Activated CD8-positive, alpha-beta memory T cell treated with anti-CD3 and anti-CD28 coated beads, Interleukin-2, amount 50 U/mL, for 1 hour (primary cell): ENCODE results near the gene PCDHAC2.

Source experiments
- DNase-seq: peaks from one replicate; pipeline ENCODE4 v3.0.0-alpha.2; 2020; ENCODE audit errors: extremely low read depth

PCDHAC2 gene

GRCh38 chr5:140966293-140967225 lies at the start of gene PCDHAC2:
PCDHAC2 (plus strand) TSS chr5:140966476; CDS start chr5:140966767, 291 bp downstream.
- no peak for DNase-seq

GRCh38 chr5:140923601-140924000 lies 42.7 kb upstream of the PCDHAC2 start:
- DNase-seq = no peak

GRCh38 chr5:140925806-140926442 lies 40.4 kb upstream of the PCDHAC2 start, which contains the start of gene PCDHAC1:
PCDHAC1 (plus strand) TSS chr5:140926299; CDS start chr5:140926893, 594 bp downstream.
- no peak for DNase-seq

GRCh38 chr5:140926443-140927227 lies 39.6 kb upstream of the PCDHAC2 start:
- DNase-seq = no peak

- DNase-seq = no peak
These were observed 39.1 kb upstream of the PCDHAC2 start for GRCh38 chr5:140927228-140927573.

- DNase-seq = no peak
These were observed 31.2 kb upstream of the PCDHAC2 start for GRCh38 chr5:140934964-140935606.

GRCh38 chr5:140946578-140946977 lies 19.7 kb upstream of the PCDHAC2 start:
- no peak for DNase-seq

GRCh38 chr5:140951636-140952035 lies 14.6 kb upstream of the PCDHAC2 start:
- no peak for DNase-seq

GRCh38 chr5:140953234-140953633 lies 13.0 kb upstream of the PCDHAC2 start:
- no peak for DNase-seq

- no peak for DNase-seq
These were observed 4.1 kb upstream of the PCDHAC2 start for GRCh38 chr5:140962190-140962589.

GRCh38 chr5:140964356-140964755 lies 1.9 kb upstream of the PCDHAC2 start:
- DNase-seq = no peak

GRCh38 chr5:140965905-140966292 lies 377 bp upstream of the PCDHAC2 start:
- no peak for DNase-seq

- DNase-seq = no peak
These were observed 1.1 kb downstream of the PCDHAC2 start for GRCh38 chr5:140967226-140967893.

GRCh38 chr5:140969880-140970279 lies 3.6 kb downstream of the PCDHAC2 start:
- DNase-seq = no peak

GRCh38 chr5:140973550-140973949 lies 7.3 kb downstream of the PCDHAC2 start:
- no peak for DNase-seq

GRCh38 chr5:140977003-140977402 lies 10.7 kb downstream of the PCDHAC2 start:
- no peak for DNase-seq

- DNase-seq = no peak
These were observed 12.0 kb downstream of the PCDHAC2 start for GRCh38 chr5:140978260-140978659.

GRCh38 chr5:140978983-140979382 lies 12.7 kb downstream of the PCDHAC2 start:
- no peak for DNase-seq

GRCh38 chr5:140982083-140982716 lies 15.9 kb downstream of the PCDHAC2 start:
- no peak for DNase-seq

- DNase-seq = no peak
These were observed 19.8 kb downstream of the PCDHAC2 start for GRCh38 chr5:140986117-140986521.

GRCh38 chr5:140988100-140988499 lies 21.8 kb downstream of the PCDHAC2 start:
- no peak for DNase-seq
